Measurements from ENCODE around the gene NADSYN1.

The NADSYN1 gene

DNA sequence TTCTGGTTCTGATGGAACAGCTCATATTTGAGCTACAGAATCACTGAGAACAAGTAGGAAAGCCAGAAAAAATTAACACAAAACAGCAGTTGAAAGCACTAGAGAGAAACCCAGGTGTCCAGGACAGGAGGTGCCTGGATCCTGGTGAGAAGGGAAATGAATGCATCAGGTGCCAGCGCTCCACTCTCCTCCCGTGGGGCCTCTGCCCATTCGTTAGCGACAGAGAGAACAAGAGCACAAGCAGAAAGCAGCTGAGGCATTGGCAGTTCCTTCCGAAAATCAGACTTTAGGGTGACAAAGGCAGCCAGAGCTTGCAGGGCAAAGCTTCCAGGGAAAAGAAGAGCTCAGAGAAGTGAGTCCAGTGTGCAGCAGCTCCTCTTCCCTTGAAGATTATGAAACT is 54.1 kb downstream of the NADSYN1 start:
- no peak overlapping the region for H2AFZ ChIP-seq (ENCODE audit: low read length)
- no peak overlapping the region for H3K4me2 ChIP-seq (ENCODE audit: low read depth, low read length)
- no peaks in the 10 kb centered on the region for H3K79me2 ChIP-seq (ENCODE audit: low read length)
- no peaks in the 10 kb centered on the region for H3K36me3 ChIP-seq (replicated peaks; ENCODE audit: insufficient read depth, low read length)
- H3K27ac ChIP-seq (ENCODE audit: low read length) = no peak overlapping the region
- no peak overlapping the region for H3K4me3 ChIP-seq (ENCODE audit: low read length)
- no peak overlapping the region for H3K9ac ChIP-seq (ENCODE audit: low read length)
- no peak for TF ChIP-seq EZH2phosphoT487 (IDR thresholded peaks at IDR 0.05; ENCODE audit: low read length)
- TF ChIP-seq EZH2 (optimal IDR thresholded peaks at IDR 0.05; ENCODE audit: low read depth, low read length) = no peak
- TF ChIP-seq, protein P1, sequence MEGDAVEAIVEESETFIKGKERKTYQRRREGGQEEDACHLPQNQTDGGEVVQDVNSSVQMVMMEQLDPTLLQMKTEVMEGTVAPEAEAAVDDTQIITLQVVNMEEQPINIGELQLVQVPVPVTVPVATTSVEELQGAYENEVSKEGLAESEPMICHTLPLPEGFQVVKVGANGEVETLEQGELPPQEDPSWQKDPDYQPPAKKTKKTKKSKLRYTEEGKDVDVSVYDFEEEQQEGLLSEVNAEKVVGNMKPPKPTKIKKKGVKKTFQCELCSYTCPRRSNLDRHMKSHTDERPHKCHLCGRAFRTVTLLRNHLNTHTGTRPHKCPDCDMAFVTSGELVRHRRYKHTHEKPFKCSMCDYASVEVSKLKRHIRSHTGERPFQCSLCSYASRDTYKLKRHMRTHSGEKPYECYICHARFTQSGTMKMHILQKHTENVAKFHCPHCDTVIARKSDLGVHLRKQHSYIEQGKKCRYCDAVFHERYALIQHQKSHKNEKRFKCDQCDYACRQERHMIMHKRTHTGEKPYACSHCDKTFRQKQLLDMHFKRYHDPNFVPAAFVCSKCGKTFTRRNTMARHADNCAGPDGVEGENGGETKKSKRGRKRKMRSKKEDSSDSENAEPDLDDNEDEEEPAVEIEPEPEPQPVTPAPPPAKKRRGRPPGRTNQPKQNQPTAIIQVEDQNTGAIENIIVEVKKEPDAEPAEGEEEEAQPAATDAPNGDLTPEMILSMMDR (IDR thresholded peaks at IDR 0.05; ENCODE audit: low read length) = no peak
- H4K20me1 ChIP-seq (ENCODE audit: insufficient read depth, low read length) = no peaks in the 10 kb centered on the region
- no peaks in the 10 kb centered on the region for H3K27me3 ChIP-seq (replicated peaks; ENCODE audit: insufficient read depth, low read length)
- H3K4me1 ChIP-seq (ENCODE audit: low read length) = peaks cover 5% of the 10 kb centered on the region
- no peaks in the 10 kb centered on the region for H3K9me2 ChIP-seq (replicated peaks; ENCODE audit: insufficient read depth, low read length)
- no peak for DNase-seq
- H3F3A ChIP-seq (ENCODE audit: insufficient read depth, low read length) = no peaks in the 10 kb centered on the region
- no peaks in the 10 kb centered on the region for H3K9me3 ChIP-seq (replicated peaks; ENCODE audit: insufficient read depth, low read length)

DNA sequence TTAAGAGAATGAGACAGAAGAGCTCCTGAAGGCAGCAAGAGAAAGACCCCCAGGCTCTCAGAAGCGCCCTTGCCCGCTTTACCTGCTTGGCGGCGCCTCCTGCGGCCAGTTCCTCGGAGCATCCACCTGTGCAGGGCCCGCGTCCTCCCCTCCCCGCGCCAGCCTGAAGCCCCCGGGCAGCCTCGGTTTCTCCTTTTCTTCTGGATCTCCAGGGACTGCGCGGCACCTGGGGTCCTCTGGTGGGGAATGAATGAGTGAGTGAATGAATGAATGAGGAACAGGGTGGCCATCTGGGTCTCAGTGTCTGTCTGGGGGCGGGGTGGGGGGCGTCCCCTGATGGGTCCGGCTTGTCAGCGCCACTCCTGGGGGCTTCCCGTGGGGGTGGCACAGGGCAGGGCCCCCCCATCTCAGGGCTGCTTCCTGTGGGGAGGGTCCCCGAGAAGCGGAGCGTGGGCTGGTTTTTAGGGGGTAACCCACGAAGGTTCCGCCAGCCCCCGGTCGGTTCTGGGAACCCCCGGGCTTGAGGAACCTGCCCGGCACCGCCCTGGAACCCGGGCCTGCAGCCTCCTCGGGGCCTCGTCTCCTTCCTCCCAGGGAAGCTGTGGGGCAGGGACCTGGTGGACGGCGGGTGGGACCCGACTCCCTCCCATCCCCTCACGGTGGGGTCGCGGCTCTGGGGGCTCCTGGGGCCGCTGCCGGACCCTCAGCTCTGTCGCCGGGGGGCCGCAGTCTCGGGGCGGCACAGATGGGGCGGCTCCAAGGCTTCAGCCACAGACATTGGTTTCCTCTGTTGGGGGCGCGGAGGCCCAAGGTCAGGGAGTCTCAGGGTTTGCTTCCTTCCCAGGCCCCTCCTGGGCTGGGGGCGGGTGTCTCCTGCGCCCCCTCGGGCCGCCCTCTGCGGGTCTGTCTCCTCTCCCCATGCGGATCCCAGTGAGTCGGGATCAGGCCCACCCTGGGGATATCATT is 65.8 kb downstream of the NADSYN1 start:
- Histone ChIP-seq H3K9ac (ENCODE audit: low read length) (no peak overlapping the region), H3K36me3 (replicated peaks; ENCODE audit: insufficient read depth, low read length) (no peaks in the 10 kb centered on the region), H2AFZ (ENCODE audit: low read length) (no peak overlapping the region), H3K27me3 (replicated peaks; ENCODE audit: insufficient read depth, low read length) (peaks cover 8% of the 10 kb centered on the region), H3F3A (ENCODE audit: insufficient read depth, low read length) (no peaks in the 10 kb centered on the region), H3K9me3 (replicated peaks; ENCODE audit: insufficient read depth, low read length) (no peaks in the 10 kb centered on the region), H3K4me1 (ENCODE audit: low read length) (no peaks in the 10 kb centered on the region), H3K79me2 (ENCODE audit: low read length) (no peaks in the 10 kb centered on the region), H3K27ac (ENCODE audit: low read length) (no peak overlapping the region), H3K9me2 (replicated peaks; ENCODE audit: insufficient read depth, low read length) (no peaks in the 10 kb centered on the region), H3K4me3 (ENCODE audit: low read length) (no peak overlapping the region), H3K4me2 (ENCODE audit: low read depth, low read length) (no peak overlapping the region), H4K20me1 (ENCODE audit: insufficient read depth, low read length) (no peaks in the 10 kb centered on the region)
- no peak for DNase-seq
- TF ChIP-seq, protein P1 (IDR thresholded peaks at IDR 0.05; ENCODE audit: low read length) = no peak
- TF ChIP-seq EZH2 (optimal IDR thresholded peaks at IDR 0.05; ENCODE audit: low read depth, low read length) (no peak), EZH2phosphoT487 (IDR thresholded peaks at IDR 0.05; ENCODE audit: low read length) (no peak)

DNA sequence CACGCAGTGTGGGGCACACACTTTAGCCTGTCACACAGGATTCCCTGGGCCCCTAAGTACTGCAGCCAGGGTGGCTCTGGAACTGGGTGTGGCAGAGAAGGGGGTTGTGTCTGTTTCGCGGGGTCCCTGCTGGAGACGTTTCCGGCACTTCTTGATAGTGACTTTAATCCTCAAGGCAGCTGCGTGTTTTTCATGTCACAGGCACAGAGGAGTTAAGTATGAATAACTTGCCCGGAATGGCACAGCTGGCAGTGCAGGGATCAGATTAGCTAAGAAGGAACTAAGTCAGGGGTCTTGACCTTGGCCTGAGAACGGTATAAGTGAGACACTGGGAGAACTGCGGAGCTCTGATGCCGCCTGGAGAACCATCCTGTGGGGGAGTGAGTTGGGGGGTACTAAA is 66.5 kb downstream of the NADSYN1 start:
- Histone ChIP-seq H3K27me3 (replicated peaks; ENCODE audit: insufficient read depth, low read length) (peaks cover 8% of the 10 kb centered on the region), H2AFZ (ENCODE audit: low read length) (no peak overlapping the region), H4K20me1 (ENCODE audit: insufficient read depth, low read length) (no peaks in the 10 kb centered on the region), H3K4me1 (ENCODE audit: low read length) (no peaks in the 10 kb centered on the region), H3K9ac (ENCODE audit: low read length) (no peak overlapping the region), H3K9me3 (replicated peaks; ENCODE audit: insufficient read depth, low read length) (no peaks in the 10 kb centered on the region), H3K79me2 (ENCODE audit: low read length) (no peaks in the 10 kb centered on the region), H3F3A (ENCODE audit: insufficient read depth, low read length) (no peaks in the 10 kb centered on the region), H3K36me3 (replicated peaks; ENCODE audit: insufficient read depth, low read length) (no peaks in the 10 kb centered on the region), H3K27ac (ENCODE audit: low read length) (no peak overlapping the region), H3K4me2 (ENCODE audit: low read depth, low read length) (no peak overlapping the region), H3K9me2 (replicated peaks; ENCODE audit: insufficient read depth, low read length) (no peaks in the 10 kb centered on the region), H3K4me3 (ENCODE audit: low read length) (no peak overlapping the region)
- no peak for DNase-seq
- TF ChIP-seq, protein P1 (IDR thresholded peaks at IDR 0.05; ENCODE audit: low read length) = no peak
- TF ChIP-seq EZH2phosphoT487 (IDR thresholded peaks at IDR 0.05; ENCODE audit: low read length) = no peak
